Mesendoderm (in vitro differentiated cells): ENCODE data around the gene SRMS.

ENCODE experiments used
- DNase-seq: peaks from one replicate; pipeline ENCODE4 v3.0.0; 2013
- H2AK5ac ChIP-seq: 2 replicates; pipeline ENCODE4 v1.6.1; 2013; ENCODE audit warnings: low read length, inconsistent platforms
- H2BK120ac ChIP-seq: 2 replicates; pipeline ENCODE4 v1.6.1; 2013; ENCODE audit warnings: low read depth, mild to moderate bottlenecking, low read length, moderate library complexity, mixed read lengths
- H2BK15ac ChIP-seq: replicated peaks from 2 replicates; pipeline ENCODE4 v1.6.1; 2013; ENCODE audit warnings: low read depth, mild to moderate bottlenecking, moderate library complexity
- H2BK5ac ChIP-seq: 2 replicates; pipeline ENCODE4 v1.6.1; 2013; ENCODE audit warnings: low read length, inconsistent platforms
- H3K18ac ChIP-seq: 2 replicates; pipeline ENCODE4 v1.6.1; 2013; ENCODE audit warnings: mild to moderate bottlenecking, low read length, mixed read lengths
- H3K23ac ChIP-seq: one replicate; pipeline ENCODE4 v1.6.1; 2013; ENCODE audit warnings: low read length
- H3K27ac ChIP-seq: 2 replicates; pipeline ENCODE4 v1.5.1; 2013; ENCODE audit warnings: low read depth, mild to moderate bottlenecking, inconsistent platforms, low read length, moderate library complexity
- H3K27me3 ChIP-seq: 2 replicates; pipeline ENCODE4 v1.6.1; 2013; ENCODE audit warnings: low read length, control low read depth, mild to moderate bottlenecking, inconsistent platforms; ENCODE audit not compliant: insufficient read depth, poor library complexity
- H3K36me3 ChIP-seq: 2 replicates; pipeline ENCODE4 v1.6.1; 2013; ENCODE audit warnings: low read length, inconsistent platforms; ENCODE audit not compliant: control insufficient read depth, insufficient read depth
- H3K4ac ChIP-seq: one replicate; pipeline ENCODE4 v1.6.1; 2013; ENCODE audit warnings: low read depth, mild to moderate bottlenecking, low read length, moderate library complexity
- H3K4me1 ChIP-seq: 2 replicates; pipeline ENCODE4 v1.6.1; 2013; ENCODE audit warnings: low read depth, low read length, inconsistent platforms; ENCODE audit not compliant: control insufficient read depth
- H3K4me2 ChIP-seq: 2 replicates; pipeline ENCODE4 v1.6.1; 2013; ENCODE audit warnings: low read length
- H3K4me3 ChIP-seq: 2 replicates; pipeline ENCODE4 v1.5.1; 2013; ENCODE audit warnings: mild to moderate bottlenecking, low read length
- H3K56ac ChIP-seq: one replicate; pipeline ENCODE4 v1.6.1; 2013; ENCODE audit warnings: low read length
- H3K79me1 ChIP-seq: 2 replicates; pipeline ENCODE4 v1.6.1; 2013; ENCODE audit warnings: low read length, inconsistent platforms
- H3K79me2 ChIP-seq: 2 replicates; pipeline ENCODE4 v1.6.1; 2013; ENCODE audit warnings: mild to moderate bottlenecking, low read length; ENCODE audit not compliant: control insufficient read depth, insufficient read depth
- H3K9ac ChIP-seq: 2 replicates; pipeline ENCODE4 v1.6.1; 2013; ENCODE audit warnings: low read length, inconsistent platforms
- H4K5ac ChIP-seq: one replicate; pipeline ENCODE4 v1.6.1; 2013; ENCODE audit warnings: low read length
- H4K8ac ChIP-seq: one replicate; pipeline ENCODE4 v1.6.1; 2013; ENCODE audit warnings: low read depth, mild to moderate bottlenecking, control low read depth, low read length, moderate library complexity
- WGBS: extraction: QIAGEN DNeasy Blood & Tissue Kit; methylation state at CpG from one replicate; pipeline ENCODE4 v1.1.7; 2013; ENCODE audit warnings: low lambda C conversion rate, missing lambda C conversion rate; ENCODE audit not compliant: insufficient coverage; ENCODE audit errors: extremely low coverage; 5-methylcytosine and 5-hydroxymethylcytosine counted together

The SRMS gene

GRCh38 chr20:63525185-63525584 lies 22.4 kb downstream of the SRMS start:
- Histone ChIP-seq H4K5ac (no peak overlapping the region), H3K23ac (no peak overlapping the region), H3K9ac (no peak overlapping the region), H3K4me1 (no peaks in the 10 kb centered on the region), H3K56ac (no peak overlapping the region), H3K4me3 (no peak overlapping the region), H3K4me2 (no peak overlapping the region), H3K18ac (no peak overlapping the region), H2BK15ac (no peak overlapping the region), H3K27ac (no peak overlapping the region), H2BK5ac (no peak overlapping the region), H4K8ac (no peak overlapping the region), H3K27me3 (no peaks in the 10 kb centered on the region), H3K36me3 (no peaks in the 10 kb centered on the region), H2AK5ac (no peak overlapping the region), H3K4ac (no peak overlapping the region), H3K79me1 (peaks cover 12% of the 10 kb centered on the region), H3K79me2 (peaks cover 4% of the 10 kb centered on the region), H2BK120ac (no peak overlapping the region)
- WGBS: no CpG with 5 or more reads among the region's 3 CpGs
- no peak for DNase-seq

- Histone ChIP-seq H3K18ac (no peak overlapping the region), H4K8ac (no peak overlapping the region), H3K79me2 (peaks cover 4% of the 10 kb centered on the region), H3K79me1 (peaks cover 12% of the 10 kb centered on the region), H4K5ac (no peak overlapping the region), H3K4me1 (no peaks in the 10 kb centered on the region), H3K4me3 (no peak overlapping the region), H2BK5ac (no peak overlapping the region), H3K9ac (no peak overlapping the region), H3K56ac (no peak overlapping the region), H3K27ac (no peak overlapping the region), H3K4ac (no peak overlapping the region), H2BK120ac (no peak overlapping the region), H3K36me3 (no peaks in the 10 kb centered on the region), H3K27me3 (no peaks in the 10 kb centered on the region), H3K4me2 (no peak overlapping the region), H3K23ac (no peak overlapping the region), H2AK5ac (no peak overlapping the region), H2BK15ac (no peak overlapping the region)
- DNase-seq: no peak
- no CpG with 5 or more reads among the region's 11 CpGs for WGBS
Measured at GRCh38 chr20:63522981-63523611, 24.5 kb downstream of the SRMS start.

GRCh38 chr20:63522091-63522868 lies 25.3 kb downstream of the SRMS start:
- Histone ChIP-seq H3K79me2 (peaks cover 4% of the 10 kb centered on the region), H3K23ac (no peak overlapping the region), H3K4me2 (no peak overlapping the region), H4K8ac (no peak overlapping the region), H2BK5ac (no peak overlapping the region), H3K18ac (no peak overlapping the region), H2BK15ac (no peak overlapping the region), H3K4me3 (no peak overlapping the region), H3K27me3 (no peaks in the 10 kb centered on the region), H3K4ac (no peak overlapping the region), H3K27ac (no peak overlapping the region), H3K4me1 (no peaks in the 10 kb centered on the region), H2AK5ac (no peak overlapping the region), H3K56ac (no peak overlapping the region), H3K36me3 (no peaks in the 10 kb centered on the region), H3K9ac (peak overlapping the region; percentile 6), H4K5ac (no peak overlapping the region), H2BK120ac (no peak overlapping the region), H3K79me1 (peaks cover 12% of the 10 kb centered on the region)
- DNase-seq: no peak
- WGBS: no CpG with 5 or more reads among the region's 13 CpGs

- Histone ChIP-seq H3K56ac (peak overlapping the region; percentile 95), H3K23ac (no peak overlapping the region), H3K9ac (peak overlapping the region; percentile 97), H3K18ac (peak overlapping the region; percentile 8), H3K27me3 (no peaks in the 10 kb centered on the region), H4K8ac (no peak overlapping the region), H4K5ac (no peak overlapping the region), H2BK5ac (no peak overlapping the region), H2BK15ac (no peak overlapping the region), H3K4me2 (peak overlapping the region; percentile 96), H3K36me3 (no peaks in the 10 kb centered on the region), H2AK5ac (no peak overlapping the region), H3K79me2 (peaks cover 4% of the 10 kb centered on the region), H2BK120ac (no peak overlapping the region), H3K27ac (no peak overlapping the region), H3K79me1 (peaks cover 12% of the 10 kb centered on the region), H3K4ac (no peak overlapping the region), H3K4me1 (no peaks in the 10 kb centered on the region), H3K4me3 (peak overlapping the region; percentile 82)
- no peak for DNase-seq
- WGBS: no CpG with 5 or more reads among the region's 23 CpGs
Measured at GRCh38 chr20:63521602-63522001, 25.9 kb downstream of the SRMS start.

- Histone ChIP-seq H3K9ac (peak overlapping the region; percentile 97), H3K4me3 (peak overlapping the region; percentile 82), H3K23ac (no peak overlapping the region), H3K4ac (peak overlapping the region; percentile 1), H3K27me3 (no peaks in the 10 kb centered on the region), H3K36me3 (no peaks in the 10 kb centered on the region), H4K8ac (no peak overlapping the region), H2BK15ac (no peak overlapping the region), H3K56ac (peak overlapping the region; percentile 95), H3K79me1 (peaks cover 12% of the 10 kb centered on the region), H2BK5ac (no peak overlapping the region), H2AK5ac (no peak overlapping the region), H3K27ac (no peak overlapping the region), H3K18ac (peak overlapping the region; percentile 62), H3K79me2 (peaks cover 4% of the 10 kb centered on the region), H3K4me2 (peak overlapping the region; percentile 96), H3K4me1 (no peaks in the 10 kb centered on the region), H2BK120ac (no peak overlapping the region), H4K5ac (no peak overlapping the region)
- peak; percentile 73 for DNase-seq
- no CpG with 5 or more reads among the region's 68 CpGs for WGBS
Measured at GRCh38 chr20:63520934-63521601, 26.5 kb downstream of the SRMS start.
